T-helper 1 cell (primary cell): Measurements from ENCODE around the gene NDUFV1.
"Not testable (repeated sequence)": the region's sequence is repeated elsewhere in the genome, so short reads cannot be mapped to it uniquely, and the experiment has no call there.

Experiments used
- DNase-seq, 5 donors: peaks; one replicate each; pipeline ENCODE4 v3.0.0-alpha.2; 2012 to 2020

The NDUFV1 gene

DNA sequence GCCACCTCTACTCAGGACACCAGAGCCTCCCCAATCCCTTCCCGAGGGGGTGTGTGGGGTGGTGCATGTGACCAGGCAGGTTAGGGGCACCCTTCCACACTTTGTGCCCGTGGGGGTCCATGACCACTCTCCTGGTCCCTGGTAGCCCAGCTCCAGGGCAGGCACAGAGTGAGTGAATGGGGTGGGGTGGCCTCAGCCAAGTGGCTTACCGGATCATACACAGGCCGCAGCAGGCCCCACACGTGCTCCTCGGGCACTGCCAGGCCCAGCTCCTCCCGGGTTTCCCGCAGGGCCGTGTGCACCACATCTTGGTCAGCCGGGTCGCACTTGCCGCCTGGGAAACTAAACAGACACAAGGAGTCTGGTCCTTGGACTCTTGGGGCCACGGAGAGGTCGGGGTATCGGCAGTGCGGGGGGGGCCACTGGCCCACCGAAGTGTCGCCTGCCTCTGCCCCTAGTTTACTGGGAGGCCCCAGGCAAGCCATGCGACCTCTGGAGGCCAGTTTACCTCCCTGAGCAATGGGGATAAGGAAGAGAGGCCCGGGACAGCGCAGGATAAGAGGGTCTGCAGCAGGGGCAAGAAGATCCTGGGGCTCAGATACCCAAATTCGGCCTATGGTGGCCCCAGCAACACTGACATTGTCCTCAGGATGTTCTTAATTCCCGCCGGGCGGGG lies 22.1 kb downstream of the NDUFV1 start:
- no peak for DNase-seq

DNA sequence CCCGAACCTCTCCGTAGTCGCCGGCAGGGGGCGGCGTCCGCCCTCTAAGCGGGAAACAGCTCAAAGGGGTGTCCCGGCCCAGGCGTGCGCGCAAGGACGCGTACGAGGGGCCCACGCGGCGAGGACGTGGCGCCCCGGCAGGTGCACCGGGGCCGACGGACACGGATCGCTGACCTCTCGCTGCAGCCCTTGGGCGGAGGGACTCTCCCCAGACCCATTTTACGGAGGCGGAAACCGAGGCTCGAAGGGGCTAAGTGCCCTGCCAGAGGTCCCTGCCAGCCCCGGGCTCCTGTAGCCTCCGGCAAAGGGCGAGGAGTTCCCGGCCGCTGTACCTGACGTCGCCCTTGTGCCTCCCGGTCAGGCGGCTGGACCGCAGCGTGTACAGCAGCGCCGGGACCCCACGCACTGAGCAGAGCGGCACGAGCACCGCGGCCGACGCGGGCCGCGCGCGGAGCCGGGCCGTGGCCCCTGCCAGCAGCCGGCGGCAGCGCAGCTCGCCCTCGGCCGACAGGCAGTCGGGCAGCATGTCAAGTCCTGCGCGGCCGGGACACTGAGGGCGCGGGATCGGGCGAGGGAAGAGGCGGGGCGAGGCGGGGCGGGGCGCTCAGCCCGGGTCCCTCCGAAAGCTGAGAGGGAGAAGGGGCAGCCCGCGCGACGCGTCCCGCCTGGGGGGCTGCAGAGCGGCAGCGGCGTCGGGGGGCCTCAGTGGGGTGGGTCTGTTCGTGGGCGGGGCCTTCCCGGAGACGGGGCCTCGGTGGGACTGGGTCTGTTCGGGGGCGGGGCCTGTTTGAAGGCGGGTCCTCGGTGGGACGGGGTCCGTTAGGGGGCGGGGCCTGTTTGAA lies 22.9 kb downstream of the NDUFV1 start, which contains the start of gene NUDT8:
Gene NUDT8, minus strand, starts transcription at position 552 of the 842 bp plus-strand sequence. Its CDS starts 26 bp downstream, at position 526.
- peak; percentile 76 to 90 (median 82) for DNase-seq

- peak; percentile 91 to 98 (median 94) for DNase-seq
Observed at GRCh38 chr11:67630228-67630942, 23.6 kb downstream of the NDUFV1 start.

- no peak for DNase-seq
Observed at GRCh38 chr11:67630943-67631331, 24.2 kb downstream of the NDUFV1 start.

DNA sequence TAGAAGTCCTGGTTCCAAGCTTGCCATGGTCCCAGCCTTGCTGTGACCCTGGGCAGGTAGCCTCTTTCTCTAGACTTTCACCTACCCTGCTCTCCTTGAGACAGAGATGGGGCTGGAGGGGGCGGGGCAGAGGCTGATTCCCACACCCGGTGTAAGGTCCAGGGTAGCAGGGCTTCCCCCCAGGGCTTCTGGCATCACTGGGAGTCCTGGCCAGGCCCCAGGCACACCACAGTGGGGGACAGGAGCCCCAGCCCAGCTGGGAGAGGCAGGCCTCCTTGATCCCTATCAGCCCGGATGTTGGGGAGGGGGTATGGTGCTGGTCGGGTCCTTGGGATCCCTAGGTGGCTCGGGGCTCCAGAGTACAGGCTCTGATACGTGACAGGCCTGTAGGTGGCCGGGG lies 24.7 kb downstream of the NDUFV1 start:
- DNase-seq: no peak

DNA sequence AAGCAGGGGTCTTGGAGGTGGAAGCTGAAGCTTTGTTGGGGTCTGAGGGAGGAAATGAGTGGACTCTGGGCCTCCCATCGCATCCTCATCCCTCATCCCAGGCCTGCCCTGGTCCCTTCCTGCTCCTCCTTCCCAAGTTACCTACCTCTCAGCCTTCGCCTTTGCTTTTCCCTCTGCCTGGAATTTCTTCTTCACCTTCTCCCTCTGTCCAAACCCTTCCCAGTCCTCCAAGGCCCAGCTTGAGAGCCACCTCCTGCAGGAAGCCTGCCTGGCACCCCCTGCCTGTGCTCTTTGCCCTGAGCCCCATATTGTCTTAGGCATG lies 25.1 kb downstream of the NDUFV1 start:
- DNase-seq: no peak

GRCh38 chr11:67632175-67632981 lies 25.6 kb downstream of the NDUFV1 start:
- no peak for DNase-seq

DNA sequence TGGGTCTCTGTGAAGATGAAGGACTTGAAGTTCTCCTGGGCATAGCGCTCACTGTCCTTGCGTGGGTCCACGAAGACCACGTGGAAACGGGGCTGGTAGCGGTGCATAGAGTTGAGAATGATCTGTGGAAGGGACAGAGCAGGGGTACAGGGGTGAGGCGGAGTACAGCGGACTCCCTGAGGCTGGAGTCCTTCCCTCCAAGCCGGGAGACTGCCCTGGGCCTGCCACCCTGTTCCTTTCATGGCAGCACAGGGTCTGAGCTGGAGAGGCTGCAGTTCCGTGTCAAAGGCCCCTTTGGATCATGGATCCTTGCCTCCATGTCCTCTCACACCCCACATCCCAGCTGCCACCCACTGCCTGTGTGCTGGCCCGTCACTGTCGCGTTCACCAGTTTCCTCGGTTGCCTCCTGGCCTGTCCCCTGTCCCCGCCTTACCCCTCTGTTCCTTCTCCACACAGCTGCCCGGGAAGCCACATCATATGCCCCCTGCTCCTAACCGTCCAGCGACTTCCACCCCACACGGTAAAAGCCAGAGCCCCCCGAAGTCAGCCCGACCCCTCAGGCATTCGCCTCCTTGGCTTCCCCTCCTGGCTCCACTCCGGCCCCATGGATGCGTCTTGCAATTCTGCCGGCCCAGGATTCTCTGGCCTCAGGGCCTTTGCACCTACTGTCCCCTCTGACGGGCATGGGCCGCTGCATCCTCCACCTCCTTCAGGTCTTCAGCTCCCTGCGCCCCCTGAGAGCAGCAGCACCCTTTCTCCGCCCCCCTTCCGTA lies 26.4 kb downstream of the NDUFV1 start:
- DNase-seq: no peak

DNA sequence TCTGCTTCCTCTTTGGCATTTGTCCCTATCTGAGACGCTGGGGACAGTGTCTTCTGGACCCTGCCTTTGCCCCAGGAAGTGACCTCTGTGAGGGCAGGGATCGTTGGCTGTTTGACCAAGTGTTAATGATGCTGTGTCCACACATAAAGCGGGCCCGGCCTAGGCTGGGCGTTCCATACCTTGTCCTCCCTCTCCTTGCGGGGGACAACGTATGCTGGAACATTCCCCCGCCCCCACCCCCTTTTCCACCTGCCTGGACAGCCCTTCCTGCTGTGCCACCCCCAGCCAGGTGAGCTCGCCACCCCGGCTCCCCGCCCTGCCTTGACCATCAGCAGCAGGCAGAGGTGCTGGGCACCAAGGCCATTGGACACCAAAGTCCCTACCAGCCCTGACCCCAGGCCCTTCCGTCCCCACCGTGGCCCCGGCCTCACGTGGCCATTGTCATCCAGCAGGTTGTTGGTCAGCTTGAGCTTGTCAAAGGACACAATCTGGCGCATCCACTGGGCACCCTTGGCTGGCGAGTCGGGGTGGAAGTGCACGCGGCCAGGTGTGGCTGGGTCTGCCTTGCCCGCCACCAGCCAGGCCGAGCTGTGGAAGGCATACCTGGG lies 27.1 kb downstream of the NDUFV1 start:
- DNase-seq: no peak

DNA sequence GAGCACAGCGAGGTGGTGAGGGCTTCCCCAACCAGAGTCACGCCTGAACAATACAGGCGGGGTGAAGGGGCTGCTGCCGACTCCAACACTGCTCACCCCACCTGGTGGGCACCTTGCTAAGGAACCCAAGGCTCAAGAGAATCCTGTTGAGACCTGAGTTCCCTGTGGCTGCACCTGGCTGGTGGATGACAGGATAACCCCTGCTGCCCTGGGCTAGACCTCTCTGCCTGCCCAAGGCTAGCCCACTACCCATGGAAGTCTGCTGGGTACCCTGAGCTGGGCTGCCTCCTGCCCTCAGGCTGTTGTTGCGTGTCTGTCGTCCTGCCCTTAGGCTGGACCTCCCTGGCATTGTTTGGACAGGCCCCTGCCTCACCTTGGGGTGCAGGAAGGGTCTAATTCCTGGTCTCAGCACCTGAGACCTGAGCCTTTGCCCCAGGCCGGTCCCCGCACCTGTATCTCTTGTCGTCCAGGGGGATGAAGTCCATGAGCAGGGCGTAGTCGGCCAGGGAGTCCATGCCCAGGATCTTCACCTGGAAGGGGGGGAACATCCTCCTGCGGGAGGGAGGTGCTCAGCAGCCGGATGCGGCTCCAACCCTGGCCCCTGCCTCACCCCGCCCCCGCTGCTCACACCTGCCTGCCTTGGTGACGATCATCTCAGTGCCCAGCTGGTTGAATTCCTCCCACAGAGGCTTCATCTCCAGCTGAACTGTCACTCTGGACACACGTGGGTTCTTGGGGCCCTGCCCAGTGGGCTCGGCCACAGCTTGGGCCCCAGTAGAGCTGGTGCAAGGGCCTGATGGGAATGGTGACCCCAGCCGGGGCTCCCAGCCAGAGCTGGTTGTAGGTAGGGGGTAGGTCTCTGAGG lies 27.9 kb downstream of the NDUFV1 start:
- no peak for DNase-seq

DNA sequence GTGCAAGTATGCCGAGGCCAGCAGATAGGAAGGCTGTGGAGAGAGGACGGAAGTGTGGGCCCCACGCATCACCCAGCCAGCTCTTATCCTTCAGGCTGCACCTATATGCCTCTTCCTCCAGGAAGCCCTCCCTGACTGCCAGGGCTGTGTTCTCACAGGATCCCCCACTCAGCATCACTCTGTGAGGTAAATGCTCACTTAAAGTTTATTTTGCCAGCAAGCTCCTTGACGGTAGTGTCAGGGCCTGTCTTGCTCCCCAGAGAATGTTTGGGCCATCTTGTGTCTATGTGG lies 28.4 kb downstream of the NDUFV1 start:
- DNase-seq: no peak

- DNase-seq: no peak
Observed at GRCh38 chr11:67636962-67637361, 30.2 kb downstream of the NDUFV1 start.

DNA sequence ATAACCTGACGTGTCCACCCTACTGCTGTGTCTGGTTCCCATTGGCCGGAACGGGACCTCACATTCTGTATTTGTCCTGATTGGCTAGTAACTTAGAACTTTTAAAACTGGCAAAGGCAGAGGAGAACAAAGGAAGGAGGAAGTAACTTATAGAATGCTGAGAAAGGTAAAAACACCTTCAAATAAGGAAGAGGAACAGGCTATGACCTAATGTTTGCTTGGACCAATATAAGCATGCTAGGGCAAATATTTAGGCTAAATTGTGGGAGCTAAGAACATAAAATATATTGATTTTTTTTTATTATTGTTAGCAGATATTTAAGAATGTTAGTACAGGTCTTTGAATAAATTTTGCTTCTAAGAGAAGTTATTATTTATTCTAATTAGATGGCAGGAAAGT lies 30.7 kb downstream of the NDUFV1 start:
- DNase-seq: not testable (repeated sequence)

DNA sequence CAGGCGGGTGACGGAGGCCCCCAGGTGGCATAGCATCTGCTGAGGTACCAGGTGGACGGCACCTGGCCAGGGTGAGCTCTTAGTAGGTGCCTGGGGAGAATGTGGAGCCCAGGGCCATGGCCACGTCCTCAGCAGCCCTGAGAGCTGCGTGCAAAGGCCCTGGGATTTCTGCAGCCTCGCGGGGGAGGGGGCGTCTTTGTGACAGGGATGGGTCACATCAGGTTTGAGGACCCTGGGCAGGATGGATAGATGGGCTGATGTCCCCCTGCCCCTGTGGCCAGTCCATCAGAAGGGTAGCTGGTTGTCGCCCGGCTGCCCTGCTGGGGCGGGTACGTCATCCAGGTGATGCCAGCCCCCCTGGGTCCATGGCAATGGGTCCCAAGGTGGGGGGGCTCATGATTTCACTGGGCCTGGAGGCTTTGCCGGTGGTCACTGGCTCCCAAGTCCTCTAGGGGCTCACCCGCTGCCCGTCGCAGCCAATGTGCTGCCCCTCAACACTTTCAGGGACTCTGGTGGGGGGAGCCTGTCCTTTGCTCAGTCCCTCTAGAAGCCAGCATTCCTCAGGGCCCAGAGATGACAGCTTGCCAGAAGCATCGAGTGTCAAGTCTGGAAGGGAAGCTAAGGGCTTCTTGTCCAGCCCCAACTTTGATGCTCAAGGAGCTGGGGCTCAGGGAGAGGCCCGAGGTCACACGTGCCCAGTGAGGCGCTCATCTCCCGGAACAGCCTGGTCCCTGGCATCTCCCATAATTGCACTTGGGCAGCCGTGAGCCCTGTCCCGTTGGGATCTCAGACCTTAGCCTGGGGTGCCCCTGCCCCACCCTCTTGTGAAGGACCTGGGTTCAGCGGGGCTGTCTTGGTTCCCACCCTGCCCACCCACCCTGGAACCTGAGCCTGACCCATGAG lies 32.0 kb downstream of the NDUFV1 start:
- no peak for DNase-seq

- DNase-seq: no peak
Observed at GRCh38 chr11:67639438-67639859, 32.7 kb downstream of the NDUFV1 start, which contains the start of gene TBX10. TSS of gene TBX10 (minus strand) at chr11:67639763. CDS start at chr11:67639472, 291 bp downstream.

- peak in 4 of 5 donors; percentile 32 to 52 (median 48) for DNase-seq
Observed at GRCh38 chr11:67640021-67640757, 33.5 kb downstream of the NDUFV1 start.

GRCh38 chr11:67640758-67641337 lies 34.1 kb downstream of the NDUFV1 start:
- DNase-seq: no peak
